Suprapubic skin (tissue), 3 donors: ENCODE results near the gene MGAT5.

Experiments
- EP300 ChIP-seq: sonication (generic); formaldehyde crosslinking; IDR thresholded peaks from one replicate; pipeline ENCODE4 v1.6.1; 2017; ENCODE audit warnings: antibody characterized with exemption
- TF ChIP-seq, protein P1 (sequence below), 2 donors: fragments of 200-600 bp in 1 of 2; fragments of 450-650 bp in 1 of 2; sonication (generic) in 1 of 2; IDR thresholded peaks; one replicate each; pipeline ENCODE4 v1.5.1; 2016 to 2019; ENCODE audit warnings: antibody characterized with exemption in 2 of 2, mild to moderate bottlenecking in 1 of 2, moderate library complexity in 1 of 2

DNA sequence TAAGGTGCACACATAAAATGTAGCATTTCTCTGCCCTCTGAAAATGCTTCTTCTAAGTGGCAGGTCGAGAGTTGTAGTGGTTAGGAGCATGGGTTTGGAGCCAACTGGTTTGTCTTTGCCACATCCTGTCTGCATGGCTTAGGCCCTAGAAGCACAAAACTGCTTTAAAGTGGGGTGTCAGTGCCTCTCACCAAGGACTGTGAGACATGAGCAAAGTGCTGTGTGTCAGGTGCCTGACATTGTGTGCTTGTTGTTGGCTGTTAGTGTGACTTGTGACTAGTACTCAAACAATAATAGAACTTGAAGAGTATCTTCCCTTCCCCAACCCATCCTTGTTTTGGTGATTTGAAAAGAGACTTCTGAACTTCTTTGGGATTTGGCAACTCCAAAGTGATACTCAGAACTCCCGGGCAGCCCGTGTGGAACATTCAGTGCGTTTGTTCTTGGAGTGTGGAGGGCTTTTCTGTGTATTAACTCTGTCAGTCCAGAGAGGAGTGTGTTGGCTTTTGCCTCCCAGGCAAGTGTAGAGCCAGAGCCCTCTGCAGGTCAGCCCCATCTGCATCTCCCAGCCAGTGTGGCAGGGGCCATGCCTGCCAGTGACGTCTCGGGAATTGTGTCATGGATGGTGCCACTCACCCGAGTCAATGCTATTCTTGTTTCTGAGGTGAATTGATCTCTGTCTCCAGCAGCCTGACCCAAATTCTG lies 5.0 kb downstream of the MGAT5 start:
- TF ChIP-seq, protein P1, sequence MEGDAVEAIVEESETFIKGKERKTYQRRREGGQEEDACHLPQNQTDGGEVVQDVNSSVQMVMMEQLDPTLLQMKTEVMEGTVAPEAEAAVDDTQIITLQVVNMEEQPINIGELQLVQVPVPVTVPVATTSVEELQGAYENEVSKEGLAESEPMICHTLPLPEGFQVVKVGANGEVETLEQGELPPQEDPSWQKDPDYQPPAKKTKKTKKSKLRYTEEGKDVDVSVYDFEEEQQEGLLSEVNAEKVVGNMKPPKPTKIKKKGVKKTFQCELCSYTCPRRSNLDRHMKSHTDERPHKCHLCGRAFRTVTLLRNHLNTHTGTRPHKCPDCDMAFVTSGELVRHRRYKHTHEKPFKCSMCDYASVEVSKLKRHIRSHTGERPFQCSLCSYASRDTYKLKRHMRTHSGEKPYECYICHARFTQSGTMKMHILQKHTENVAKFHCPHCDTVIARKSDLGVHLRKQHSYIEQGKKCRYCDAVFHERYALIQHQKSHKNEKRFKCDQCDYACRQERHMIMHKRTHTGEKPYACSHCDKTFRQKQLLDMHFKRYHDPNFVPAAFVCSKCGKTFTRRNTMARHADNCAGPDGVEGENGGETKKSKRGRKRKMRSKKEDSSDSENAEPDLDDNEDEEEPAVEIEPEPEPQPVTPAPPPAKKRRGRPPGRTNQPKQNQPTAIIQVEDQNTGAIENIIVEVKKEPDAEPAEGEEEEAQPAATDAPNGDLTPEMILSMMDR (IDR thresholded peaks at IDR 0.05): no peak
- TF ChIP-seq EP300: no peak
